Naive B cell (primary cell): ENCODE measurements around the gene BNIP3. TPM values are rescaled to one million over a fixed set of nuclear protein-coding genes. Genes with fewer than 3 reads are reported as not detected.

Experiments
- ATAC-seq, 2 donors: fragments of 150-1000 bp; cut with Tn5 transposase; 2 replicates each; pipeline ENCODE4 v1.10.0; 2021; ENCODE audit warnings: low read depth in 2 of 2, mild to moderate bottlenecking in 2 of 2, moderate library complexity in 2 of 2
- DNase-seq: peaks from one replicate; pipeline ENCODE4 v3.0.0; 2022
- H3K27ac Mint-ChIP-seq, 6 donors: one replicate each; pipeline ENCODE4 v1.8.0; 2020 to 2022; ENCODE audit warnings: mild to moderate bottlenecking in 6 of 6, mixed read lengths in 6 of 6, moderate library complexity in 5 of 6, inconsistent platforms in 2 of 6
- H3K27me3 Mint-ChIP-seq, 3 donors: one replicate each; pipeline ENCODE4 v1.8.0; 2021 to 2022; ENCODE audit warnings: mixed read lengths in 3 of 3, mild to moderate bottlenecking in 1 of 3
- H3K36me3 Mint-ChIP-seq, 2 donors: one replicate each; pipeline ENCODE4 v1.8.0; 2020 to 2022; ENCODE audit warnings: mixed read lengths in 2 of 2, inconsistent platforms in 1 of 2, mild to moderate bottlenecking in 1 of 2
- H3K4me1 Mint-ChIP-seq, 3 donors: one replicate each; pipeline ENCODE4 v1.8.0; 2020 to 2022; ENCODE audit warnings: mixed read lengths in 3 of 3, inconsistent platforms in 1 of 3, mild to moderate bottlenecking in 1 of 3, moderate library complexity in 1 of 3
- H3K4me3 Mint-ChIP-seq, 8 donors: one replicate each; pipeline ENCODE4 v1.8.0; 2020 to 2022; ENCODE audit warnings: mild to moderate bottlenecking in 8 of 8, mixed read lengths in 8 of 8, moderate library complexity in 8 of 8, inconsistent platforms in 2 of 8
- H3K9me3 Mint-ChIP-seq, 7 donors: one replicate each; pipeline ENCODE4 v1.8.0; 2020 to 2022; ENCODE audit warnings: mixed read lengths in 7 of 7, mild to moderate bottlenecking in 5 of 7, inconsistent platforms in 2 of 7, moderate library complexity in 1 of 7
- polyA plus RNA-seq, 6 donors: library from polyadenylated mRNA; unstranded; fragments of 300-500 nt; fragmentation: Illumina TruSeq; gene quantifications; one replicate each; pipeline ENCODE4 v1.2.3, GENCODE V29; 2021; ENCODE audit warnings: low read depth in 6 of 6

Gene BNIP3
- polyA plus RNA-seq, 6 donors from 2014 or later = 7.0 to 13.5 (median 11.5) TPM

- H3K4me3 Mint-ChIP-seq = no peak overlapping the region
- no peaks in the 10 kb centered on the region for H3K27me3 Mint-ChIP-seq
- DNase-seq (no peak), ATAC-seq (no peak)
- H3K9me3 Mint-ChIP-seq = no peaks in the 10 kb centered on the region
- H3K36me3 Mint-ChIP-seq = peaks cover 25 to 26% of the 10 kb centered on the region in 2 donors
- H3K27ac Mint-ChIP-seq = peak overlapping the region in 1 of 6 donors; percentile 49
- peaks cover 0 to 4% (median 4%) of the 10 kb centered on the region in 3 donors for H3K4me1 Mint-ChIP-seq
Measured at GRCh38 chr10:131949041-131949862, 32.5 kb downstream of the BNIP3 start.

- Mint-ChIP-seq H3K4me1 (no peaks in the 10 kb centered on the region), H3K27me3 (no peaks in the 10 kb centered on the region), H3K27ac (peak overlapping the region in 1 of 6 donors; percentile 49)
Measured at GRCh38 chr10:131948501-131948900, 33.2 kb downstream of the BNIP3 start.

GRCh38 chr10:131947631-131948347, 33.9 kb downstream of the BNIP3 start:
- Mint-ChIP-seq H3K27ac (no peak overlapping the region), H3K27me3 (no peaks in the 10 kb centered on the region), H3K9me3 (no peaks in the 10 kb centered on the region), H3K4me1 (no peaks in the 10 kb centered on the region), H3K4me3 (no peak overlapping the region), H3K36me3 (peaks cover 25 to 26% of the 10 kb centered on the region in 2 donors)
- ATAC-seq = no peak
- DNase-seq = no peak

More at GRCh38 chr10:131948501-131948900, 33.2 kb downstream of the BNIP3 start:
- H3K4me3 Mint-ChIP-seq = no peak overlapping the region
- peaks cover 25 to 26% of the 10 kb centered on the region in 2 donors for H3K36me3 Mint-ChIP-seq
- DNase-seq (no peak), ATAC-seq (no peak)
- no peaks in the 10 kb centered on the region for H3K9me3 Mint-ChIP-seq

GRCh38 chr10:131946880-131947279, 34.8 kb downstream of the BNIP3 start:
- peak overlapping the region in 1 of 6 donors; percentile 67 for H3K27ac Mint-ChIP-seq

GRCh38 chr10:131946321-131946751, 35.4 kb downstream of the BNIP3 start:
- DNase-seq (no peak), ATAC-seq (no peak)
- Mint-ChIP-seq H3K27me3 (no peaks in the 10 kb centered on the region), H3K9me3 (no peaks in the 10 kb centered on the region), H3K4me3 (peak overlapping the region in 1 of 8 donors; percentile 82), H3K4me1 (no peaks in the 10 kb centered on the region), H3K27ac (peak overlapping the region in 1 of 6 donors; percentile 67), H3K36me3 (peaks cover 25 to 26% of the 10 kb centered on the region in 2 donors)

More at GRCh38 chr10:131946880-131947279, 34.8 kb downstream of the BNIP3 start:
- no peaks in the 10 kb centered on the region for H3K4me1 Mint-ChIP-seq
- DNase-seq (no peak), ATAC-seq (no peak)
- H3K36me3 Mint-ChIP-seq = peaks cover 25 to 26% of the 10 kb centered on the region in 2 donors
- no peaks in the 10 kb centered on the region for H3K9me3 Mint-ChIP-seq
- no peak overlapping the region for H3K4me3 Mint-ChIP-seq
- H3K27me3 Mint-ChIP-seq = no peaks in the 10 kb centered on the region

GRCh38 chr10:131944976-131945695, 36.6 kb downstream of the BNIP3 start:
- H3K27me3 Mint-ChIP-seq = no peaks in the 10 kb centered on the region
- no peaks in the 10 kb centered on the region for H3K9me3 Mint-ChIP-seq
- H3K4me3 Mint-ChIP-seq = no peak overlapping the region
- ATAC-seq = no peak
- H3K36me3 Mint-ChIP-seq = peaks cover 23 to 26% of the 10 kb centered on the region in 2 donors
- H3K27ac Mint-ChIP-seq = peak overlapping the region in 2 of 6 donors; percentile 21 to 27
- no peak for DNase-seq
- H3K4me1 Mint-ChIP-seq = peaks cover 0 to 2% (median 0%) of the 10 kb centered on the region in 3 donors

GRCh38 chr10:131944412-131944811, 37.3 kb downstream of the BNIP3 start:
- H3K27ac Mint-ChIP-seq = no peak overlapping the region
- H3K9me3 Mint-ChIP-seq = no peaks in the 10 kb centered on the region
- peaks cover 0 to 2% (median 0%) of the 10 kb centered on the region in 3 donors for H3K4me1 Mint-ChIP-seq
- DNase-seq (no peak), ATAC-seq (no peak)
- no peaks in the 10 kb centered on the region for H3K27me3 Mint-ChIP-seq
- peaks cover 26 to 28% of the 10 kb centered on the region in 2 donors for H3K36me3 Mint-ChIP-seq
- H3K4me3 Mint-ChIP-seq = no peak overlapping the region

GRCh38 chr10:131943021-131943814, 38.5 kb downstream of the BNIP3 start:
- Mint-ChIP-seq H3K36me3 (peaks cover 26 to 27% of the 10 kb centered on the region in 2 donors), H3K27me3 (no peaks in the 10 kb centered on the region), H3K9me3 (no peaks in the 10 kb centered on the region), H3K4me3 (no peak overlapping the region), H3K4me1 (peaks cover 0 to 2% (median 0%) of the 10 kb centered on the region in 3 donors), H3K27ac (peak overlapping the region in 2 of 6 donors; percentile 15 to 49)
- ATAC-seq = no peak
- DNase-seq = no peak

- H3K27me3 Mint-ChIP-seq = no peaks in the 10 kb centered on the region
- DNase-seq = no peak
- H3K4me1 Mint-ChIP-seq = peaks cover 0 to 5% (median 2%) of the 10 kb centered on the region in 3 donors
- peaks cover 19% of the 10 kb centered on the region in 2 donors for H3K36me3 Mint-ChIP-seq
- no peak for ATAC-seq
- H3K4me3 Mint-ChIP-seq = no peak overlapping the region
- no peaks in the 10 kb centered on the region for H3K9me3 Mint-ChIP-seq
- H3K27ac Mint-ChIP-seq = peak overlapping the region in 2 of 6 donors; percentile 49 to 64
Measured at GRCh38 chr10:131942455-131942854, 39.3 kb downstream of the BNIP3 start.

- Mint-ChIP-seq H3K4me1 (peaks cover 0 to 10% (median 7%) of the 10 kb centered on the region in 3 donors), H3K4me3 (no peak overlapping the region), H3K27ac (no peak overlapping the region), H3K9me3 (no peaks in the 10 kb centered on the region), H3K36me3 (peaks cover 5 to 8% of the 10 kb centered on the region in 2 donors), H3K27me3 (no peaks in the 10 kb centered on the region)
- no peak for ATAC-seq
- DNase-seq = no peak
Measured at GRCh38 chr10:131938681-131939080, 43.0 kb downstream of the BNIP3 start.

- Mint-ChIP-seq H3K27ac (peak overlapping the region in 1 of 6 donors; percentile 82), H3K36me3 (peaks cover 5 to 8% of the 10 kb centered on the region in 2 donors)
- no peak for ATAC-seq
Measured at GRCh38 chr10:131937836-131938235, 43.9 kb downstream of the BNIP3 start.

GRCh38 chr10:131936736-131937135, 45.0 kb downstream of the BNIP3 start:
- Mint-ChIP-seq H3K9me3 (no peaks in the 10 kb centered on the region), H3K4me3 (no peak overlapping the region), H3K27ac (no peak overlapping the region), H3K4me1 (peaks cover 0 to 13% (median 7%) of the 10 kb centered on the region in 3 donors), H3K36me3 (peaks cover 5 to 8% of the 10 kb centered on the region in 2 donors), H3K27me3 (no peaks in the 10 kb centered on the region)
- no peak for ATAC-seq
- no peak for DNase-seq

More at GRCh38 chr10:131937836-131938235, 43.9 kb downstream of the BNIP3 start:
- H3K27me3 Mint-ChIP-seq = no peaks in the 10 kb centered on the region
- DNase-seq = no peak
- no peaks in the 10 kb centered on the region for H3K9me3 Mint-ChIP-seq
- peaks cover 0 to 10% (median 7%) of the 10 kb centered on the region in 3 donors for H3K4me1 Mint-ChIP-seq
- H3K4me3 Mint-ChIP-seq = no peak overlapping the region
